Mammary epithelial cell (primary cell): Measurements from ENCODE around the gene PTPRJ.

Source experiments
- EZH2 ChIP-seq: IDR thresholded peaks from 2 replicates; pipeline ENCODE4 v1.6.1; 2012; ENCODE audit warnings: low read length, inconsistent platforms, borderline replicate concordance
- TF ChIP-seq, protein P1 (sequence below), 2 donors: IDR thresholded peaks in 1 of 2; conservative IDR thresholded peaks in 1 of 2; 2 replicates each; pipeline ENCODE4 v1.5.1; 2011 to 2012; ENCODE audit warnings: inconsistent platforms in 2 of 2, low read length in 2 of 2, mild to moderate bottlenecking in 2 of 2, control low read depth in 1 of 2, low read depth in 1 of 2; ENCODE audit not compliant: insufficient read depth in 1 of 2; ENCODE audit errors: extremely low read depth in 1 of 2

DNA sequence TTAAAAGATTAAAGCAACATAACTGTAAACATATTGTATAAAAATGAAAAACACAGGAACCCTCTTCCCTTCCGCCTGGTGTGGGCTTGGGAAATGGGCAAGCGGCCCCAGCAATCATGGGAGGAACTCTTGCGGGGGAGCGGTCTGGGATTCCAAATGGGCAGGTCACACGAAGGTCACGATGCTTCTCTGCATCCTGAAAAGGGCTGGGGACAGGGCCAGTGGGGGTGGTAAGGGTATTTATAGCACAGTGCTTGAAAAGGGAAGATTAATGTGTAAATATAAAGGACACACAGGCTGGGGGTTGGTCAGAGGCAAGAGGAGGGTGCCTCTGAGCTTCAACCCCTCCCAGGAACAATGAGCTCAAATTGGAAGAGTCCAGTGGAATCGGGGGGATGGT is 189.4 kb downstream of the PTPRJ start:
- TF ChIP-seq, protein P1, sequence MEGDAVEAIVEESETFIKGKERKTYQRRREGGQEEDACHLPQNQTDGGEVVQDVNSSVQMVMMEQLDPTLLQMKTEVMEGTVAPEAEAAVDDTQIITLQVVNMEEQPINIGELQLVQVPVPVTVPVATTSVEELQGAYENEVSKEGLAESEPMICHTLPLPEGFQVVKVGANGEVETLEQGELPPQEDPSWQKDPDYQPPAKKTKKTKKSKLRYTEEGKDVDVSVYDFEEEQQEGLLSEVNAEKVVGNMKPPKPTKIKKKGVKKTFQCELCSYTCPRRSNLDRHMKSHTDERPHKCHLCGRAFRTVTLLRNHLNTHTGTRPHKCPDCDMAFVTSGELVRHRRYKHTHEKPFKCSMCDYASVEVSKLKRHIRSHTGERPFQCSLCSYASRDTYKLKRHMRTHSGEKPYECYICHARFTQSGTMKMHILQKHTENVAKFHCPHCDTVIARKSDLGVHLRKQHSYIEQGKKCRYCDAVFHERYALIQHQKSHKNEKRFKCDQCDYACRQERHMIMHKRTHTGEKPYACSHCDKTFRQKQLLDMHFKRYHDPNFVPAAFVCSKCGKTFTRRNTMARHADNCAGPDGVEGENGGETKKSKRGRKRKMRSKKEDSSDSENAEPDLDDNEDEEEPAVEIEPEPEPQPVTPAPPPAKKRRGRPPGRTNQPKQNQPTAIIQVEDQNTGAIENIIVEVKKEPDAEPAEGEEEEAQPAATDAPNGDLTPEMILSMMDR (conservative IDR thresholded peaks at IDR 0.05 in 1 of 2, IDR thresholded peaks at IDR 0.05 in 1 of 2; ENCODE audit: extremely low read depth in 1 of 2, insufficient read depth in 1 of 2, low read depth in 1 of 2, low read length in 2 of 2), result no peak
- no peak for TF ChIP-seq EZH2
